ENCODE data around the gene SCD5.

SCD5 gene

GRCh38 chr4:82594456-82594855 is 204.1 kb downstream of the SCD5 start:
- H3K27ac ChIP-seq (ENCODE audit: low read depth, low read length, poor library complexity, severe bottlenecking): no peak overlapping the region
- no peaks in the 10 kb centered on the region for H3F3A ChIP-seq (ENCODE audit: insufficient read depth, low read length)
- no peaks in the 10 kb centered on the region; the same call in 1 of the 2 replicates for H3K27me3 ChIP-seq (ENCODE audit: insufficient read depth, low read length)
- TF ChIP-seq EZH2 (IDR thresholded peaks at IDR 0.05; ENCODE audit: borderline replicate concordance, low read length): no peak
- no peak for TF ChIP-seq CTCF (IDR thresholded peaks at IDR 0.05; ENCODE audit: low read length)
- H3K4me3 ChIP-seq (ENCODE audit: low read depth, low read length, poor library complexity, severe bottlenecking): no peak overlapping the region
- H3K4me1 ChIP-seq (ENCODE audit: insufficient read depth, low read length, severe bottlenecking): no peaks in the 10 kb centered on the region
- no peak overlapping the region for H3K4me2 ChIP-seq (ENCODE audit: low read length)
- H3K36me3 ChIP-seq (ENCODE audit: insufficient read depth, low read length): no peaks in the 10 kb centered on the region
- H2AFZ ChIP-seq (ENCODE audit: low read length): no peak overlapping the region
- no peaks in the 10 kb centered on the region for H4K20me1 ChIP-seq (ENCODE audit: insufficient read depth, low read length)
- H3K9me3 ChIP-seq (ENCODE audit: low read length): no peaks in the 10 kb centered on the region
- no peak overlapping the region for H3K9ac ChIP-seq (ENCODE audit: low read length)
- H3K9me2 ChIP-seq (ENCODE audit: low read depth, low read length): no peaks in the 10 kb centered on the region
- no peaks in the 10 kb centered on the region for H3K79me2 ChIP-seq (ENCODE audit: insufficient read depth, low read length)

- no peak overlapping the region for H3K9ac ChIP-seq (ENCODE audit: low read length)
- no peaks in the 10 kb centered on the region; the same call in 1 of the 2 replicates for H3K27me3 ChIP-seq (ENCODE audit: insufficient read depth, low read length)
- H3K9me2 ChIP-seq (ENCODE audit: low read depth, low read length): no peaks in the 10 kb centered on the region
- no peaks in the 10 kb centered on the region for H3K4me1 ChIP-seq (ENCODE audit: insufficient read depth, low read length, severe bottlenecking)
- no peak overlapping the region for H2AFZ ChIP-seq (ENCODE audit: low read length)
- no peaks in the 10 kb centered on the region for H3K9me3 ChIP-seq (ENCODE audit: low read length)
- H3F3A ChIP-seq (ENCODE audit: insufficient read depth, low read length): no peaks in the 10 kb centered on the region
- H4K20me1 ChIP-seq (ENCODE audit: insufficient read depth, low read length): no peaks in the 10 kb centered on the region
- TF ChIP-seq EZH2 (IDR thresholded peaks at IDR 0.05; ENCODE audit: borderline replicate concordance, low read length) (no peak), CTCF (IDR thresholded peaks at IDR 0.05; ENCODE audit: low read length) (no peak)
- no peak overlapping the region for H3K4me2 ChIP-seq (ENCODE audit: low read length)
- H3K79me2 ChIP-seq (ENCODE audit: insufficient read depth, low read length): no peaks in the 10 kb centered on the region
- H3K27ac ChIP-seq (ENCODE audit: low read depth, low read length, poor library complexity, severe bottlenecking): no peak overlapping the region
- H3K36me3 ChIP-seq (ENCODE audit: insufficient read depth, low read length): no peaks in the 10 kb centered on the region
- no peak overlapping the region for H3K4me3 ChIP-seq (ENCODE audit: low read depth, low read length, poor library complexity, severe bottlenecking)
These were observed 205.2 kb downstream of the SCD5 start for GRCh38 chr4:82593411-82593810.

GRCh38 chr4:82592639-82593038 is 206.0 kb downstream of the SCD5 start:
- no peaks in the 10 kb centered on the region for H4K20me1 ChIP-seq (ENCODE audit: insufficient read depth, low read length)
- no peak overlapping the region for H3K4me2 ChIP-seq (ENCODE audit: low read length)
- H3K9me2 ChIP-seq (ENCODE audit: low read depth, low read length): no peaks in the 10 kb centered on the region
- no peaks in the 10 kb centered on the region for H3F3A ChIP-seq (ENCODE audit: insufficient read depth, low read length)
- H3K9ac ChIP-seq (ENCODE audit: low read length): no peak overlapping the region
- H3K36me3 ChIP-seq (ENCODE audit: insufficient read depth, low read length): no peaks in the 10 kb centered on the region
- H3K9me3 ChIP-seq (ENCODE audit: low read length): no peaks in the 10 kb centered on the region
- no peaks in the 10 kb centered on the region for H3K79me2 ChIP-seq (ENCODE audit: insufficient read depth, low read length)
- TF ChIP-seq CTCF (IDR thresholded peaks at IDR 0.05; ENCODE audit: low read length) (no peak), EZH2 (IDR thresholded peaks at IDR 0.05; ENCODE audit: borderline replicate concordance, low read length) (no peak)
- H3K4me3 ChIP-seq (ENCODE audit: low read depth, low read length, poor library complexity, severe bottlenecking): no peak overlapping the region
- no peak overlapping the region for H2AFZ ChIP-seq (ENCODE audit: low read length)
- H3K27me3 ChIP-seq (ENCODE audit: insufficient read depth, low read length): no peaks in the 10 kb centered on the region; the same call in 1 of the 2 replicates
- no peaks in the 10 kb centered on the region for H3K4me1 ChIP-seq (ENCODE audit: insufficient read depth, low read length, severe bottlenecking)
- no peak overlapping the region for H3K27ac ChIP-seq (ENCODE audit: low read depth, low read length, poor library complexity, severe bottlenecking)
